Stimulated activated memory B cell treated with anti-CD40 and anti-IgM and Interleukin-4, amounts not matched to agents 10 μg/mL and 1 μg/mL and 100 μg/mL, for 72 hours (primary cell): Measurements from ENCODE around the gene PTPRT.

ENCODE experiments used
- ATAC-seq: fragments of 150-1000 bp; cut with Tn5 transposase; 2 replicates; pipeline ENCODE4 v1.10.0; 2021
- H3K27ac Mint-ChIP-seq: one replicate; pipeline ENCODE4 v1.8.0; 2022; ENCODE audit warnings: mild to moderate bottlenecking, mixed read lengths
- H3K27me3 Mint-ChIP-seq: one replicate; pipeline ENCODE4 v1.8.0; 2022; ENCODE audit warnings: mixed read lengths
- H3K36me3 Mint-ChIP-seq: one replicate; pipeline ENCODE4 v1.8.0; 2022; ENCODE audit warnings: mixed read lengths
- H3K4me1 Mint-ChIP-seq: one replicate; pipeline ENCODE4 v1.8.0; 2022; ENCODE audit warnings: mixed read lengths
- H3K4me3 Mint-ChIP-seq: one replicate; pipeline ENCODE4 v1.8.0; 2022; ENCODE audit warnings: mild to moderate bottlenecking, moderate library complexity, mixed read lengths
- H3K9me3 Mint-ChIP-seq: one replicate; pipeline ENCODE4 v1.8.0; 2022; ENCODE audit warnings: mixed read lengths

The PTPRT gene

GRCh38 chr20:42961771-42962170 is 227.9 kb downstream of the PTPRT start:
- ATAC-seq: no peak

GRCh38 chr20:42959996-42960395 is 229.7 kb downstream of the PTPRT start:
- Mint-ChIP-seq H3K4me1 (no peaks in the 10 kb centered on the region), H3K9me3 (peaks cover 2% of the 10 kb centered on the region), H3K27ac (no peak overlapping the region), H3K36me3 (no peaks in the 10 kb centered on the region), H3K4me3 (no peak overlapping the region), H3K27me3 (no peaks in the 10 kb centered on the region)
- no peak for ATAC-seq

More at GRCh38 chr20:42961771-42962170, 227.9 kb downstream of the PTPRT start:
- peaks cover 6% of the 10 kb centered on the region for H3K9me3 Mint-ChIP-seq
- H3K4me1 Mint-ChIP-seq: no peaks in the 10 kb centered on the region
- no peak overlapping the region for H3K4me3 Mint-ChIP-seq
- no peak overlapping the region for H3K27ac Mint-ChIP-seq
- H3K27me3 Mint-ChIP-seq: no peaks in the 10 kb centered on the region
- H3K36me3 Mint-ChIP-seq: no peaks in the 10 kb centered on the region

- Mint-ChIP-seq H3K9me3 (peaks cover 7% of the 10 kb centered on the region), H3K27ac (no peak overlapping the region), H3K4me3 (no peak overlapping the region), H3K36me3 (no peaks in the 10 kb centered on the region), H3K27me3 (no peaks in the 10 kb centered on the region), H3K4me1 (no peaks in the 10 kb centered on the region)
- no peak for ATAC-seq
Measured at GRCh38 chr20:42958367-42959069, 231.2 kb downstream of the PTPRT start.

- Mint-ChIP-seq H3K4me1 (no peaks in the 10 kb centered on the region), H3K4me3 (no peak overlapping the region), H3K27me3 (no peaks in the 10 kb centered on the region), H3K27ac (no peak overlapping the region), H3K9me3 (peaks cover 7% of the 10 kb centered on the region), H3K36me3 (no peaks in the 10 kb centered on the region)
- ATAC-seq: no peak
Measured at GRCh38 chr20:42957704-42958095, 232.0 kb downstream of the PTPRT start.

- no peak for ATAC-seq
- Mint-ChIP-seq H3K9me3 (peaks cover 7% of the 10 kb centered on the region), H3K27me3 (no peaks in the 10 kb centered on the region), H3K27ac (no peak overlapping the region), H3K4me3 (no peak overlapping the region), H3K4me1 (no peaks in the 10 kb centered on the region), H3K36me3 (no peaks in the 10 kb centered on the region)
Measured at GRCh38 chr20:42957018-42957703, 232.5 kb downstream of the PTPRT start.

- Mint-ChIP-seq H3K27me3 (no peaks in the 10 kb centered on the region), H3K36me3 (no peaks in the 10 kb centered on the region), H3K9me3 (peaks cover 11% of the 10 kb centered on the region), H3K4me1 (no peaks in the 10 kb centered on the region), H3K4me3 (no peak overlapping the region), H3K27ac (no peak overlapping the region)
- ATAC-seq: no peak
Measured at GRCh38 chr20:42955713-42956112, 234.0 kb downstream of the PTPRT start.

GRCh38 chr20:42954951-42955350 is 234.8 kb downstream of the PTPRT start:
- Mint-ChIP-seq H3K27ac (no peak overlapping the region), H3K36me3 (no peaks in the 10 kb centered on the region), H3K9me3 (peaks cover 11% of the 10 kb centered on the region), H3K4me3 (no peak overlapping the region), H3K27me3 (no peaks in the 10 kb centered on the region), H3K4me1 (no peaks in the 10 kb centered on the region)
- no peak for ATAC-seq

- no peak for ATAC-seq
- H3K36me3 Mint-ChIP-seq: no peaks in the 10 kb centered on the region
- no peak overlapping the region for H3K4me3 Mint-ChIP-seq
- no peaks in the 10 kb centered on the region for H3K4me1 Mint-ChIP-seq
- H3K9me3 Mint-ChIP-seq: peaks cover 21% of the 10 kb centered on the region
- no peaks in the 10 kb centered on the region for H3K27me3 Mint-ChIP-seq
- H3K27ac Mint-ChIP-seq: no peak overlapping the region
Measured at GRCh38 chr20:42949950-42950349, 239.8 kb downstream of the PTPRT start.

- Mint-ChIP-seq H3K27me3 (no peaks in the 10 kb centered on the region), H3K27ac (no peak overlapping the region), H3K9me3 (peaks cover 12% of the 10 kb centered on the region), H3K4me1 (no peaks in the 10 kb centered on the region), H3K4me3 (no peak overlapping the region), H3K36me3 (no peaks in the 10 kb centered on the region)
- no peak for ATAC-seq
Measured at GRCh38 chr20:42945234-42945994, 244.3 kb downstream of the PTPRT start.

- Mint-ChIP-seq H3K4me3 (no peak overlapping the region), H3K27ac (no peak overlapping the region), H3K9me3 (peaks cover 4% of the 10 kb centered on the region), H3K36me3 (no peaks in the 10 kb centered on the region), H3K4me1 (no peaks in the 10 kb centered on the region), H3K27me3 (no peaks in the 10 kb centered on the region)
- no peak for ATAC-seq
Measured at GRCh38 chr20:42941629-42942028, 248.1 kb downstream of the PTPRT start.

GRCh38 chr20:42938441-42939205 is 251.1 kb downstream of the PTPRT start:
- Mint-ChIP-seq H3K27ac (no peak overlapping the region), H3K4me1 (no peaks in the 10 kb centered on the region), H3K36me3 (no peaks in the 10 kb centered on the region), H3K9me3 (peaks cover 10% of the 10 kb centered on the region), H3K27me3 (no peaks in the 10 kb centered on the region), H3K4me3 (no peak overlapping the region)
- ATAC-seq: no peak

- H3K27me3 Mint-ChIP-seq: no peaks in the 10 kb centered on the region
- ATAC-seq: no peak
- H3K36me3 Mint-ChIP-seq: no peaks in the 10 kb centered on the region
- no peaks in the 10 kb centered on the region for H3K4me1 Mint-ChIP-seq
- no peak overlapping the region for H3K27ac Mint-ChIP-seq
- peaks cover 14% of the 10 kb centered on the region for H3K9me3 Mint-ChIP-seq
- H3K4me3 Mint-ChIP-seq: no peak overlapping the region
Measured at GRCh38 chr20:42936482-42936881, 253.2 kb downstream of the PTPRT start.

- H3K4me3 Mint-ChIP-seq: no peak overlapping the region
- no peaks in the 10 kb centered on the region for H3K36me3 Mint-ChIP-seq
- H3K27ac Mint-ChIP-seq: no peak overlapping the region
- no peak for ATAC-seq
- no peaks in the 10 kb centered on the region for H3K4me1 Mint-ChIP-seq
- no peaks in the 10 kb centered on the region for H3K27me3 Mint-ChIP-seq
- peaks cover 5% of the 10 kb centered on the region for H3K9me3 Mint-ChIP-seq
Measured at GRCh38 chr20:42924215-42924614, 265.5 kb downstream of the PTPRT start.

- Mint-ChIP-seq H3K4me1 (no peaks in the 10 kb centered on the region), H3K9me3 (peaks cover 7% of the 10 kb centered on the region), H3K36me3 (no peaks in the 10 kb centered on the region), H3K27ac (no peak overlapping the region), H3K4me3 (no peak overlapping the region), H3K27me3 (no peaks in the 10 kb centered on the region)
- ATAC-seq: no peak
Measured at GRCh38 chr20:42923348-42923918, 266.3 kb downstream of the PTPRT start.

GRCh38 chr20:42920776-42921175 is 268.9 kb downstream of the PTPRT start:
- Mint-ChIP-seq H3K4me3 (no peak overlapping the region), H3K27ac (no peak overlapping the region), H3K27me3 (no peaks in the 10 kb centered on the region), H3K9me3 (peaks cover 9% of the 10 kb centered on the region), H3K4me1 (no peaks in the 10 kb centered on the region), H3K36me3 (no peaks in the 10 kb centered on the region)
- ATAC-seq: no peak
